Measurements from ENCODE around the gene CCP110. TPM values are rescaled to one million over a fixed set of nuclear protein-coding genes. Genes with fewer than 3 reads are reported as not detected.

CCP110 gene
- total and polyA plus RNA-seq, 2 experiments from 2014 or later = 10.7 to 20.9 TPM

DNA sequence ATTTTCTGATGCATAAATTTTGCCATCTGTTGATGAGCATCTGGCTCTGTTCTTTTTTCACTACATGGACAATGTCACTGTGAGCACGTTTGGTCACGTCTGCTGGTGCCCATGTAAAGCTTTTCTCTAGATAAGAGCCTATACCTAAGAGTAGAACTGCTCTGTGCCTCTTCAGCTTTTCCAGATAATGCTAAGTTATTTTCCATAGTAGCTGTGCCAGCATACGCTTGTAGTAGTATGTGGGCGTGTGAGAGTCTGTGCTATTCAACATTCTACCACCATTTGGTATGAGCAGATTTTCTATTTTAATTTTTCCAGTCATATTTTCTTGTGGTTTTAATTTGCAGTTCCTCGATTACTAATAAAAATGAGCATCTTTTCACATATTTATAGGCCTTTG is 64.9 kb downstream of the CCP110 start:
- Mint-ChIP-seq H3K27me3 (ENCODE audit: insufficient read depth, low read depth, poor library complexity) (peaks cover 4% of the 10 kb centered on the region), H3K36me3 (ENCODE audit: low read depth) (peaks cover 32% of the 10 kb centered on the region), H3K4me3 (no peak overlapping the region), H3K27ac (no peak overlapping the region), H3K9me3 (no peaks in the 10 kb centered on the region), H3K4me1 (no peaks in the 10 kb centered on the region)
- Histone ChIP-seq H3F3A (replicated peaks; ENCODE audit: low read depth) (no peaks in the 10 kb centered on the region), H4K20me1 (replicated peaks; ENCODE audit: insufficient read depth) (0 out of 2 replicates have a peak, but pooled peaks cover 2% of the 10 kb centered on the region), H3K27me3 (ENCODE audit: insufficient read depth) (no peaks in the 10 kb centered on the region), H3K4me2 (no peak overlapping the region), H3K36me3 (ENCODE audit: insufficient read depth) (peaks cover 5% of the 10 kb centered on the region; the same call in 1 of the 2 replicates), H2AFZ (no peak overlapping the region), H3K4me3 (no peak overlapping the region), H3K79me2 (replicated peaks; ENCODE audit: insufficient read depth) (no peaks in the 10 kb centered on the region; the same call in 1 of the 2 replicates), H3K4me1 (ENCODE audit: insufficient read depth) (no peaks in the 10 kb centered on the region), H3K9me2 (ENCODE audit: insufficient read depth) (no peaks in the 10 kb centered on the region), H3K27ac (ENCODE audit: low read depth) (no peak overlapping the region)
- TF ChIP-seq, protein P1, sequence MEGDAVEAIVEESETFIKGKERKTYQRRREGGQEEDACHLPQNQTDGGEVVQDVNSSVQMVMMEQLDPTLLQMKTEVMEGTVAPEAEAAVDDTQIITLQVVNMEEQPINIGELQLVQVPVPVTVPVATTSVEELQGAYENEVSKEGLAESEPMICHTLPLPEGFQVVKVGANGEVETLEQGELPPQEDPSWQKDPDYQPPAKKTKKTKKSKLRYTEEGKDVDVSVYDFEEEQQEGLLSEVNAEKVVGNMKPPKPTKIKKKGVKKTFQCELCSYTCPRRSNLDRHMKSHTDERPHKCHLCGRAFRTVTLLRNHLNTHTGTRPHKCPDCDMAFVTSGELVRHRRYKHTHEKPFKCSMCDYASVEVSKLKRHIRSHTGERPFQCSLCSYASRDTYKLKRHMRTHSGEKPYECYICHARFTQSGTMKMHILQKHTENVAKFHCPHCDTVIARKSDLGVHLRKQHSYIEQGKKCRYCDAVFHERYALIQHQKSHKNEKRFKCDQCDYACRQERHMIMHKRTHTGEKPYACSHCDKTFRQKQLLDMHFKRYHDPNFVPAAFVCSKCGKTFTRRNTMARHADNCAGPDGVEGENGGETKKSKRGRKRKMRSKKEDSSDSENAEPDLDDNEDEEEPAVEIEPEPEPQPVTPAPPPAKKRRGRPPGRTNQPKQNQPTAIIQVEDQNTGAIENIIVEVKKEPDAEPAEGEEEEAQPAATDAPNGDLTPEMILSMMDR (conservative IDR thresholded peaks at IDR 0.05; ENCODE audit: low read depth in 2 of 2) = no peak
- TF ChIP-seq ZNF331 (CRISPR knock-in tag; IDR thresholded peaks at IDR 0.05; ENCODE audit: low read depth) (no peak), ZNF114 (CRISPR knock-in tag; IDR thresholded peaks at IDR 0.05) (no peak), STAT1 (IDR thresholded peaks at IDR 0.05; ENCODE audit: unreplicated experiment) (no peak), CREB1 (CRISPR knock-in tag; IDR thresholded peaks at IDR 0.05; ENCODE audit: low read depth) (no peak), EZH2 (IDR thresholded peaks at IDR 0.05; ENCODE audit: low read depth, unreplicated experiment) (no peak), EZH2phosphoT487 (IDR thresholded peaks at IDR 0.05; ENCODE audit: unreplicated experiment) (no peak), POLR2AphosphoS5 (IDR thresholded peaks at IDR 0.05; ENCODE audit: low read depth) (no peak), JUNB (IDR thresholded peaks at IDR 0.05; ENCODE audit: unreplicated experiment) (no peak), NANOG (IDR thresholded peaks at IDR 0.05; ENCODE audit: borderline replicate concordance) (no peak)
- TF ChIP-seq, protein P2, sequence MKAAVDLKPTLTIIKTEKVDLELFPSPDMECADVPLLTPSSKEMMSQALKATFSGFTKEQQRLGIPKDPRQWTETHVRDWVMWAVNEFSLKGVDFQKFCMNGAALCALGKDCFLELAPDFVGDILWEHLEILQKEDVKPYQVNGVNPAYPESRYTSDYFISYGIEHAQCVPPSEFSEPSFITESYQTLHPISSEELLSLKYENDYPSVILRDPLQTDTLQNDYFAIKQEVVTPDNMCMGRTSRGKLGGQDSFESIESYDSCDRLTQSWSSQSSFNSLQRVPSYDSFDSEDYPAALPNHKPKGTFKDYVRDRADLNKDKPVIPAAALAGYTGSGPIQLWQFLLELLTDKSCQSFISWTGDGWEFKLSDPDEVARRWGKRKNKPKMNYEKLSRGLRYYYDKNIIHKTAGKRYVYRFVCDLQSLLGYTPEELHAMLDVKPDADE (IDR thresholded peaks at IDR 0.05) = no peak
- TF ChIP-seq, protein P3, sequence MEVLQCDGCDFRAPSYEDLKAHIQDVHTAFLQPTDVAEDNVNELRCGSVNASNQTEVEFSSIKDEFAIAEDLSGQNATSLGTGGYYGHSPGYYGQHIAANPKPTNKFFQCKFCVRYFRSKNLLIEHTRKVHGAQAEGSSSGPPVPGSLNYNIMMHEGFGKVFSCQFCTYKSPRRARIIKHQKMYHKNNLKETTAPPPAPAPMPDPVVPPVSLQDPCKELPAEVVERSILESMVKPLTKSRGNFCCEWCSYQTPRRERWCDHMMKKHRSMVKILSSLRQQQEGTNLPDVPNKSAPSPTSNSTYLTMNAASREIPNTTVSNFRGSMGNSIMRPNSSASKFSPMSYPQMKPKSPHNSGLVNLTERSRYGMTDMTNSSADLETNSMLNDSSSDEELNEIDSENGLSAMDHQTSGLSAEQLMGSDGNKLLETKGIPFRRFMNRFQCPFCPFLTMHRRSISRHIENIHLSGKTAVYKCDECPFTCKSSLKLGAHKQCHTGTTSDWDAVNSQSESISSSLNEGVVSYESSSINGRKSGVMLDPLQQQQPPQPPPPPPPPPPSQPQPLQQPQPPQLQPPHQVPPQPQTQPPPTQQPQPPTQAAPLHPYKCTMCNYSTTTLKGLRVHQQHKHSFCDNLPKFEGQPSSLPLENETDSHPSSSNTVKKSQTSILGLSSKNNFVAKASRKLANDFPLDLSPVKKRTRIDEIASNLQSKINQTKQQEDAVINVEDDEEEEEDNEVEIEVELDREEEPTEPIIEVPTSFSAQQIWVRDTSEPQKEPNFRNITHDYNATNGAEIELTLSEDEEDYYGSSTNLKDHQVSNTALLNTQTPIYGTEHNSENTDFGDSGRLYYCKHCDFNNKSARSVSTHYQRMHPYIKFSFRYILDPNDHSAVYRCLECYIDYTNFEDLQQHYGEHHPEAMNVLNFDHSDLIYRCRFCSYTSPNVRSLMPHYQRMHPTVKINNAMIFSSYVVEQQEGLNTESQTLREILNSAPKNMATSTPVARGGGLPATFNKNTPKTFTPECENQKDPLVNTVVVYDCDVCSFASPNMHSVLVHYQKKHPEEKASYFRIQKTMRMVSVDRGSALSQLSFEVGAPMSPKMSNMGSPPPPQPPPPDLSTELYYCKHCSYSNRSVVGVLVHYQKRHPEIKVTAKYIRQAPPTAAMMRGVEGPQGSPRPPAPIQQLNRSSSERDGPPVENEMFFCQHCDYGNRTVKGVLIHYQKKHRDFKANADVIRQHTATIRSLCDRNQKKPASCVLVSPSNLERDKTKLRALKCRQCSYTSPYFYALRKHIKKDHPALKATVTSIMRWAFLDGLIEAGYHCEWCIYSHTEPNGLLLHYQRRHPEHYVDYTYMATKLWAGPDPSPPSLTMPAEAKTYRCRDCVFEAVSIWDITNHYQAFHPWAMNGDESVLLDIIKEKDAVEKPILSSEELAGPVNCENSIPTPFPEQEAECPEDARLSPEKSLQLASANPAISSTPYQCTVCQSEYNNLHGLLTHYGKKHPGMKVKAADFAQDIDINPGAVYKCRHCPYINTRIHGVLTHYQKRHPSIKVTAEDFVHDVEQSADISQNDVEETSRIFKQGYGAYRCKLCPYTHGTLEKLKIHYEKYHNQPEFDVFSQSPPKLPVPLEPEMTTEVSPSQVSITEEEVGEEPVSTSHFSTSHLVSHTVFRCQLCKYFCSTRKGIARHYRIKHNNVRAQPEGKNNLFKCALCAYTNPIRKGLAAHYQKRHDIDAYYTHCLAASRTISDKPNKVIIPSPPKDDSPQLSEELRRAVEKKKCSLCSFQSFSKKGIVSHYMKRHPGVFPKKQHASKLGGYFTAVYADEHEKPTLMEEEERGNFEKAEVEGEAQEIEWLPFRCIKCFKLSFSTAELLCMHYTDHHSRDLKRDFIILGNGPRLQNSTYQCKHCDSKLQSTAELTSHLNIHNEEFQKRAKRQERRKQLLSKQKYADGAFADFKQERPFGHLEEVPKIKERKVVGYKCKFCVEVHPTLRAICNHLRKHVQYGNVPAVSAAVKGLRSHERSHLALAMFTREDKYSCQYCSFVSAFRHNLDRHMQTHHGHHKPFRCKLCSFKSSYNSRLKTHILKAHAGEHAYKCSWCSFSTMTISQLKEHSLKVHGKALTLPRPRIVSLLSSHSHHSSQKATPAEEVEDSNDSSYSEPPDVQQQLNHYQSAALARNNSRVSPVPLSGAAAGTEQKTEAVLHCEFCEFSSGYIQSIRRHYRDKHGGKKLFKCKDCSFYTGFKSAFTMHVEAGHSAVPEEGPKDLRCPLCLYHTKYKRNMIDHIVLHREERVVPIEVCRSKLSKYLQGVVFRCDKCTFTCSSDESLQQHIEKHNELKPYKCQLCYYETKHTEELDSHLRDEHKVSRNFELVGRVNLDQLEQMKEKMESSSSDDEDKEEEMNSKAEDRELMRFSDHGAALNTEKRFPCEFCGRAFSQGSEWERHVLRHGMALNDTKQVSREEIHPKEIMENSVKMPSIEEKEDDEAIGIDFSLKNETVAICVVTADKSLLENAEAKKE (CRISPR knock-in tag; IDR thresholded peaks at IDR 0.05) = no peak
- TF ChIP-seq, protein P4, sequence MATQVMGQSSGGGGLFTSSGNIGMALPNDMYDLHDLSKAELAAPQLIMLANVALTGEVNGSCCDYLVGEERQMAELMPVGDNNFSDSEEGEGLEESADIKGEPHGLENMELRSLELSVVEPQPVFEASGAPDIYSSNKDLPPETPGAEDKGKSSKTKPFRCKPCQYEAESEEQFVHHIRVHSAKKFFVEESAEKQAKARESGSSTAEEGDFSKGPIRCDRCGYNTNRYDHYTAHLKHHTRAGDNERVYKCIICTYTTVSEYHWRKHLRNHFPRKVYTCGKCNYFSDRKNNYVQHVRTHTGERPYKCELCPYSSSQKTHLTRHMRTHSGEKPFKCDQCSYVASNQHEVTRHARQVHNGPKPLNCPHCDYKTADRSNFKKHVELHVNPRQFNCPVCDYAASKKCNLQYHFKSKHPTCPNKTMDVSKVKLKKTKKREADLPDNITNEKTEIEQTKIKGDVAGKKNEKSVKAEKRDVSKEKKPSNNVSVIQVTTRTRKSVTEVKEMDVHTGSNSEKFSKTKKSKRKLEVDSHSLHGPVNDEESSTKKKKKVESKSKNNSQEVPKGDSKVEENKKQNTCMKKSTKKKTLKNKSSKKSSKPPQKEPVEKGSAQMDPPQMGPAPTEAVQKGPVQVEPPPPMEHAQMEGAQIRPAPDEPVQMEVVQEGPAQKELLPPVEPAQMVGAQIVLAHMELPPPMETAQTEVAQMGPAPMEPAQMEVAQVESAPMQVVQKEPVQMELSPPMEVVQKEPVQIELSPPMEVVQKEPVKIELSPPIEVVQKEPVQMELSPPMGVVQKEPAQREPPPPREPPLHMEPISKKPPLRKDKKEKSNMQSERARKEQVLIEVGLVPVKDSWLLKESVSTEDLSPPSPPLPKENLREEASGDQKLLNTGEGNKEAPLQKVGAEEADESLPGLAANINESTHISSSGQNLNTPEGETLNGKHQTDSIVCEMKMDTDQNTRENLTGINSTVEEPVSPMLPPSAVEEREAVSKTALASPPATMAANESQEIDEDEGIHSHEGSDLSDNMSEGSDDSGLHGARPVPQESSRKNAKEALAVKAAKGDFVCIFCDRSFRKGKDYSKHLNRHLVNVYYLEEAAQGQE (IDR thresholded peaks at IDR 0.05; ENCODE audit: unreplicated experiment) = no peak
- ATAC-seq (no peak), DNase-seq (ENCODE audit: low spot score) (no peak)

All from GM23338 (cell line).